ENCODE measurements around the gene MRFAP1. TPM values are rescaled to one million over a fixed set of nuclear protein-coding genes. Genes with fewer than 3 reads are reported as not detected.

The MRFAP1 gene
- total RNA-seq, 1 donor from 2014 or later, result 166 TPM

GRCh38 chr4:6594341-6594740, 46.1 kb upstream of the MRFAP1 start:
- intact Hi-C loops (cut with DNase I), result no loop called here
- no peak for DNase-seq (ENCODE audit: extremely low spot score in 2 of 2)
- H3K36me3 ChIP-seq, result peaks cover 0 to 24% of the 10 kb centered on the region in 2 donors

GRCh38 chr4:6594826-6595355, 45.6 kb upstream of the MRFAP1 start:
- no peaks in the 10 kb centered on the region for H3K9me3 ChIP-seq
- TF ChIP-seq POLR2AphosphoS5 (IDR thresholded peaks at IDR 0.05; ENCODE audit: insufficient read depth in 1 of 2, low read depth in 1 of 2) (no peak), CTCF (IDR thresholded peaks at IDR 0.05) (no peak), POLR2A (IDR thresholded peaks at IDR 0.05) (no peak)
- peaks cover 0 to 30% of the 10 kb centered on the region in 2 donors for H3K36me3 ChIP-seq

More at GRCh38 chr4:6594341-6594740, 46.1 kb upstream of the MRFAP1 start:
- Histone ChIP-seq H3K9me3 (no peaks in the 10 kb centered on the region), H3K4me3 (no peak overlapping the region), H3K27me3 (no peaks in the 10 kb centered on the region), H3K27ac (no peak overlapping the region), H3K4me1 (no peaks in the 10 kb centered on the region)
- TF ChIP-seq POLR2A (IDR thresholded peaks at IDR 0.05), result no peak
- no peak for TF ChIP-seq POLR2AphosphoS5 (IDR thresholded peaks at IDR 0.05; ENCODE audit: insufficient read depth in 1 of 2, low read depth in 1 of 2)
- TF ChIP-seq CTCF (IDR thresholded peaks at IDR 0.05), result no peak

GRCh38 chr4:6595897-6596537, 44.5 kb upstream of the MRFAP1 start:
- H3K36me3 ChIP-seq, result peaks cover 0 to 35% of the 10 kb centered on the region in 2 donors
- H3K27me3 ChIP-seq, result no peaks in the 10 kb centered on the region
- H3K4me3 ChIP-seq, result no peak overlapping the region
- H3K4me1 ChIP-seq, result no peaks in the 10 kb centered on the region
- no peak overlapping the region for H3K27ac ChIP-seq
- no peak for DNase-seq (ENCODE audit: extremely low spot score in 2 of 2)
- intact Hi-C loops (cut with DNase I), result no loop called here
- H3K9me3 ChIP-seq, result no peaks in the 10 kb centered on the region
- no peak for TF ChIP-seq CTCF (IDR thresholded peaks at IDR 0.05)
- TF ChIP-seq POLR2AphosphoS5 (IDR thresholded peaks at IDR 0.05; ENCODE audit: insufficient read depth in 1 of 2, low read depth in 1 of 2), result no peak
- no peak for TF ChIP-seq POLR2A (IDR thresholded peaks at IDR 0.05)

More at GRCh38 chr4:6594826-6595355, 45.6 kb upstream of the MRFAP1 start:
- Histone ChIP-seq H3K4me3 (no peak overlapping the region), H3K27me3 (no peaks in the 10 kb centered on the region), H3K27ac (no peak overlapping the region), H3K4me1 (no peaks in the 10 kb centered on the region)
- no peak for DNase-seq (ENCODE audit: extremely low spot score in 2 of 2)
- intact Hi-C loops (cut with DNase I), result no loop called here

- peaks cover 0 to 40% of the 10 kb centered on the region in 2 donors for H3K36me3 ChIP-seq
- TF ChIP-seq POLR2AphosphoS5 (IDR thresholded peaks at IDR 0.05; ENCODE audit: insufficient read depth in 1 of 2, low read depth in 1 of 2) (no peak), CTCF (IDR thresholded peaks at IDR 0.05) (no peak), POLR2A (IDR thresholded peaks at IDR 0.05) (no peak)
- H3K27ac ChIP-seq, result no peak overlapping the region
- no peak for DNase-seq (ENCODE audit: extremely low spot score in 2 of 2)
- no peaks in the 10 kb centered on the region for H3K27me3 ChIP-seq
- H3K4me1 ChIP-seq, result no peaks in the 10 kb centered on the region
- H3K4me3 ChIP-seq, result no peak overlapping the region
- intact Hi-C loops (cut with DNase I), result no loop called here
- no peaks in the 10 kb centered on the region for H3K9me3 ChIP-seq
These were observed 43.5 kb upstream of the MRFAP1 start for GRCh38 chr4:6596948-6597347.

GRCh38 chr4:6598127-6598526, 42.4 kb upstream of the MRFAP1 start:
- Histone ChIP-seq H3K27ac (no peak overlapping the region), H3K9me3 (no peaks in the 10 kb centered on the region), H3K4me1 (no peaks in the 10 kb centered on the region), H3K27me3 (no peaks in the 10 kb centered on the region), H3K4me3 (no peak overlapping the region), H3K36me3 (peaks cover 0 to 52% of the 10 kb centered on the region in 2 donors)
- TF ChIP-seq POLR2A (IDR thresholded peaks at IDR 0.05) (no peak), CTCF (IDR thresholded peaks at IDR 0.05) (no peak), POLR2AphosphoS5 (IDR thresholded peaks at IDR 0.05; ENCODE audit: insufficient read depth in 1 of 2, low read depth in 1 of 2) (no peak)
- DNase-seq (ENCODE audit: extremely low spot score in 2 of 2), result no peak
- intact Hi-C loops (cut with DNase I), result no loop called here
